Neural progenitor cell (in vitro differentiated cells): ENCODE data around the gene TBC1D7. TPM values are rescaled to one million over a fixed set of nuclear protein-coding genes. Genes with fewer than 3 reads are reported as not detected.

Experiments used
- DNase-seq: peaks from one replicate; pipeline ENCODE4 v3.0.0-alpha.2; 2016; ENCODE audit warnings: low spot score
- H2AFZ ChIP-seq: fragments of 200-600 bp; sonication (generic); replicated peaks from 2 replicates; pipeline ENCODE4 v1.6.1; 2016; ENCODE audit warnings: antibody characterized with exemption
- H3F3A ChIP-seq: fragments of 200-600 bp; sonication (generic); 2 replicates; pipeline ENCODE4 v1.6.1; 2016; ENCODE audit warnings: antibody characterized with exemption, low read depth
- H3K27ac ChIP-seq: fragments of 200-600 bp; sonication (generic); 2 replicates; pipeline ENCODE4 v1.5.1; 2016; ENCODE audit warnings: mild to moderate bottlenecking
- H3K27me3 ChIP-seq: fragments of 200-600 bp; sonication (generic); 2 replicates; pipeline ENCODE4 v1.6.1; 2016; ENCODE audit warnings: mild to moderate bottlenecking, moderate library complexity
- H3K36me3 ChIP-seq: fragments of 200-600 bp; sonication (generic); 2 replicates; pipeline ENCODE4 v1.5.1; 2016
- H3K4me1 ChIP-seq: fragments of 200-600 bp; sonication (generic); 2 replicates; pipeline ENCODE4 v1.6.1; 2016; ENCODE audit warnings: mixed run types
- H3K4me2 ChIP-seq: fragments of 200-600 bp; sonication (generic); 2 replicates; pipeline ENCODE4 v1.6.1; 2016
- H3K4me3 ChIP-seq: fragments of 200-600 bp; sonication (generic); 2 replicates; pipeline ENCODE4 v1.5.1; 2016
- H3K79me2 ChIP-seq: fragments of 200-600 bp; sonication (generic); 2 replicates; pipeline ENCODE4 v1.6.1; 2016; ENCODE audit warnings: low read depth
- H3K9ac ChIP-seq: fragments of 200-600 bp; sonication (generic); 2 replicates; pipeline ENCODE4 v1.6.1; 2016
- H3K9me3 ChIP-seq: fragments of 200-600 bp; sonication (generic); 2 replicates; pipeline ENCODE4 v1.5.1; 2016; ENCODE audit warnings: low read depth
- H4K20me1 ChIP-seq: fragments of 200-600 bp; sonication (generic); 2 replicates; pipeline ENCODE4 v1.6.1; 2016; ENCODE audit warnings: low read depth
- H3K27ac Mint-ChIP-seq: 3 replicates; pipeline ENCODE4 v1.8.0; 2021; ENCODE audit warnings: mixed read lengths
- H3K27me3 Mint-ChIP-seq: 2 replicates; pipeline ENCODE4 v1.8.0; 2022; ENCODE audit warnings: low read depth, mild to moderate bottlenecking, inconsistent platforms, moderate library complexity, mixed read lengths; ENCODE audit not compliant: insufficient read depth
- H3K36me3 Mint-ChIP-seq: 3 replicates; pipeline ENCODE4 v1.8.0; 2021; ENCODE audit warnings: mixed read lengths
- H3K4me1 Mint-ChIP-seq: 3 replicates; pipeline ENCODE4 v1.8.0; 2021; ENCODE audit warnings: mixed read lengths
- H3K4me3 Mint-ChIP-seq: 3 replicates; pipeline ENCODE4 v1.8.0; 2021; ENCODE audit warnings: mild to moderate bottlenecking, moderate library complexity, mixed read lengths
- H3K9me3 Mint-ChIP-seq: 3 replicates; pipeline ENCODE4 v1.8.0; 2020; ENCODE audit warnings: mixed read lengths
- CTCF ChIP-seq: fragments of 200-600 bp; sonication (generic); IDR thresholded peaks from 2 replicates; pipeline ENCODE4 v1.5.1; 2017; ENCODE audit warnings: antibody characterized with exemption, mild to moderate bottlenecking
- EZH2 ChIP-seq: fragments of 200-600 bp; sonication (generic); IDR thresholded peaks from 2 replicates; pipeline ENCODE4 v1.6.1; 2017; ENCODE audit warnings: antibody characterized with exemption, mild to moderate bottlenecking, moderate library complexity
- EZH2phosphoT487 ChIP-seq: fragments of 200-600 bp; sonication (generic); IDR thresholded peaks from 2 replicates; pipeline ENCODE4 v1.6.1; 2017; ENCODE audit warnings: antibody characterized with exemption
- total RNA-seq: library from RNA; depleted of rRNA; stranded (reverse); fragments of >200 nt; gene quantifications from 2 replicates; pipeline ENCODE4 v1.2.3, GENCODE V29; 2015; ENCODE audit warnings: low replicate concordance

The TBC1D7 gene
- total RNA-seq, 1 donor from 2014 or later, result 54.9 TPM

- H3K27me3 ChIP-seq, result no peaks in the 10 kb centered on the region
- no peak overlapping the region for H3K4me3 ChIP-seq
- H3K27me3 Mint-ChIP-seq, result no peaks in the 10 kb centered on the region
- no peaks in the 10 kb centered on the region for H3K9me3 ChIP-seq
- H3K4me3 Mint-ChIP-seq, result no peak overlapping the region
- H3F3A ChIP-seq, result no peaks in the 10 kb centered on the region
- no peaks in the 10 kb centered on the region for H3K36me3 Mint-ChIP-seq
- peaks cover 20% of the 10 kb centered on the region for H3K4me1 Mint-ChIP-seq
- no peak overlapping the region for H3K4me2 ChIP-seq
- H2AFZ ChIP-seq, result no peak overlapping the region
- H3K36me3 ChIP-seq, result no peaks in the 10 kb centered on the region
- no peaks in the 10 kb centered on the region for H3K79me2 ChIP-seq
- DNase-seq, result no peak
- no peak overlapping the region for H3K27ac ChIP-seq
- peaks cover 9% of the 10 kb centered on the region for H3K4me1 ChIP-seq
- peak overlapping the region; percentile 34 for H3K27ac Mint-ChIP-seq
- H3K9ac ChIP-seq, result no peak overlapping the region
- H3K9me3 Mint-ChIP-seq, result no peaks in the 10 kb centered on the region
- TF ChIP-seq EZH2, result no peak
- no peak for TF ChIP-seq EZH2phosphoT487
- TF ChIP-seq CTCF, result no peak
- no peaks in the 10 kb centered on the region for H4K20me1 ChIP-seq
These were observed 55.0 kb downstream of the TBC1D7 start for GRCh38 chr6:13273202-13273930.

- Mint-ChIP-seq H3K27me3 (no peaks in the 10 kb centered on the region), H3K4me3 (no peak overlapping the region), H3K36me3 (peaks cover 3% of the 10 kb centered on the region), H3K27ac (no peak overlapping the region), H3K4me1 (peaks cover 23% of the 10 kb centered on the region), H3K9me3 (no peaks in the 10 kb centered on the region)
- no peak for DNase-seq
- no peaks in the 10 kb centered on the region for H3K27me3 ChIP-seq
- no peaks in the 10 kb centered on the region for H3K9me3 ChIP-seq
- H3K4me3 ChIP-seq, result no peak overlapping the region
- TF ChIP-seq EZH2phosphoT487 (no peak), EZH2 (no peak), CTCF (no peak)
- no peaks in the 10 kb centered on the region for H3K79me2 ChIP-seq
- H4K20me1 ChIP-seq, result no peaks in the 10 kb centered on the region
- no peak overlapping the region for H3K27ac ChIP-seq
- no peak overlapping the region for H3K9ac ChIP-seq
- H3F3A ChIP-seq, result no peaks in the 10 kb centered on the region
- H3K4me2 ChIP-seq, result no peak overlapping the region
- H3K4me1 ChIP-seq, result peaks cover 9% of the 10 kb centered on the region
- no peak overlapping the region for H2AFZ ChIP-seq
- H3K36me3 ChIP-seq, result no peaks in the 10 kb centered on the region
These were observed 55.9 kb downstream of the TBC1D7 start for GRCh38 chr6:13272131-13273046.

GRCh38 chr6:13268913-13269518, 59.3 kb downstream of the TBC1D7 start:
- Histone ChIP-seq H3F3A (no peaks in the 10 kb centered on the region), H3K27ac (no peak overlapping the region), H3K36me3 (no peaks in the 10 kb centered on the region), H3K4me2 (no peak overlapping the region), H2AFZ (no peak overlapping the region), H3K4me3 (no peak overlapping the region), H3K9ac (no peak overlapping the region), H3K79me2 (no peaks in the 10 kb centered on the region), H3K9me3 (no peaks in the 10 kb centered on the region), H3K4me1 (no peaks in the 10 kb centered on the region), H3K27me3 (no peaks in the 10 kb centered on the region), H4K20me1 (no peaks in the 10 kb centered on the region)
- TF ChIP-seq CTCF, result no peak
- no peak for TF ChIP-seq EZH2
- no peak for TF ChIP-seq EZH2phosphoT487
- peaks cover 22% of the 10 kb centered on the region for H3K4me1 Mint-ChIP-seq
- no peak for DNase-seq
- H3K27ac Mint-ChIP-seq, result peak overlapping the region; percentile 51
- no peaks in the 10 kb centered on the region for H3K27me3 Mint-ChIP-seq
- H3K9me3 Mint-ChIP-seq, result peaks cover 2% of the 10 kb centered on the region
- no peak overlapping the region for H3K4me3 Mint-ChIP-seq
- peaks cover 11% of the 10 kb centered on the region for H3K36me3 Mint-ChIP-seq
